BE2C (cell line): ENCODE results near the gene A3GALT2.

Experiments
- DNase-seq: peaks from one replicate; pipeline ENCODE4 v3.0.0-alpha.2; 2020
- H3K27me3 ChIP-seq: fragments of 250-450 bp; sonication (Bioruptor Pico); 2 replicates; pipeline ENCODE4 v1.5.1; 2020; ENCODE audit warnings: mild to moderate bottlenecking
- H3K36me3 ChIP-seq: fragments of 250-450 bp; sonication (Bioruptor Pico); 2 replicates; pipeline ENCODE4 v1.5.1; 2020; ENCODE audit warnings: mild to moderate bottlenecking
- H3K4me1 ChIP-seq: fragments of 250-450 bp; sonication (Bioruptor Pico); 2 replicates; pipeline ENCODE4 v1.5.1; 2020
- H3K4me3 ChIP-seq: 2 replicates; pipeline ENCODE4 v1.5.1; 2011; ENCODE audit warnings: low read depth, low read length
- H3K9me3 ChIP-seq: fragments of 250-450 bp; sonication (Bioruptor Pico); 2 replicates; pipeline ENCODE4 v1.5.1; 2020
- CTCF ChIP-seq: IDR thresholded peaks from 2 replicates; pipeline ENCODE4 v1.5.1; 2012; ENCODE audit warnings: mild to moderate bottlenecking, low read depth, low read length

A3GALT2 gene

GRCh38 chr1:33358114-33358794, 37.4 kb upstream of the A3GALT2 start:
- Histone ChIP-seq H3K27me3 (no peaks in the 10 kb centered on the region), H3K4me1 (peaks cover 6% of the 10 kb centered on the region; the same call in 1 of the 2 replicates), H3K4me3 (no peak overlapping the region), H3K9me3 (no peaks in the 10 kb centered on the region), H3K36me3 (no peaks in the 10 kb centered on the region)
- DNase-seq = no peak
- TF ChIP-seq CTCF = no peak

GRCh38 chr1:33357099-33357498, 36.2 kb upstream of the A3GALT2 start:
- Histone ChIP-seq H3K27me3 (no peaks in the 10 kb centered on the region), H3K4me3 (no peak overlapping the region), H3K9me3 (no peaks in the 10 kb centered on the region), H3K4me1 (no peaks in the 10 kb centered on the region), H3K36me3 (no peaks in the 10 kb centered on the region)
- no peak for TF ChIP-seq CTCF
- no peak for DNase-seq

- H3K9me3 ChIP-seq = no peaks in the 10 kb centered on the region
- H3K36me3 ChIP-seq = no peaks in the 10 kb centered on the region
- no peak for DNase-seq
- no peaks in the 10 kb centered on the region for H3K27me3 ChIP-seq
- TF ChIP-seq CTCF = no peak
- H3K4me3 ChIP-seq = no peak overlapping the region
- no peaks in the 10 kb centered on the region for H3K4me1 ChIP-seq
These were observed 33.9 kb upstream of the A3GALT2 start for GRCh38 chr1:33354707-33355316.

GRCh38 chr1:33353531-33353930, 32.6 kb upstream of the A3GALT2 start:
- no peak for TF ChIP-seq CTCF
- DNase-seq = no peak
- no peaks in the 10 kb centered on the region for H3K27me3 ChIP-seq

GRCh38 chr1:33351281-33351660, 30.4 kb upstream of the A3GALT2 start:
- Histone ChIP-seq H3K9me3 (no peaks in the 10 kb centered on the region), H3K27me3 (no peaks in the 10 kb centered on the region), H3K4me3 (no peak overlapping the region), H3K36me3 (no peaks in the 10 kb centered on the region), H3K4me1 (no peaks in the 10 kb centered on the region)
- no peak for DNase-seq
- no peak for TF ChIP-seq CTCF

More at GRCh38 chr1:33353531-33353930, 32.6 kb upstream of the A3GALT2 start:
- H3K4me3 ChIP-seq = no peak overlapping the region
- no peaks in the 10 kb centered on the region for H3K9me3 ChIP-seq
- H3K36me3 ChIP-seq = no peaks in the 10 kb centered on the region
- no peaks in the 10 kb centered on the region for H3K4me1 ChIP-seq

GRCh38 chr1:33350611-33351280, 29.8 kb upstream of the A3GALT2 start:
- no peaks in the 10 kb centered on the region for H3K36me3 ChIP-seq
- H3K9me3 ChIP-seq = no peaks in the 10 kb centered on the region
- no peak for DNase-seq
- peak overlapping the region; percentile 69 for H3K4me3 ChIP-seq
- no peaks in the 10 kb centered on the region for H3K4me1 ChIP-seq
- no peak for TF ChIP-seq CTCF
- H3K27me3 ChIP-seq = no peaks in the 10 kb centered on the region
